DMS53 (cell line): Measurements from ENCODE around the gene HSD17B12.
"Not testable (repeated sequence)": the region's sequence is repeated elsewhere in the genome, so short reads cannot be mapped to it uniquely, and the experiment has no call there.

ENCODE experiments used
- DNase-seq: peaks from one replicate; lab custom pipeline; 2025; lab: John Stamatoyannopoulos, UW

HSD17B12 gene

DNA sequence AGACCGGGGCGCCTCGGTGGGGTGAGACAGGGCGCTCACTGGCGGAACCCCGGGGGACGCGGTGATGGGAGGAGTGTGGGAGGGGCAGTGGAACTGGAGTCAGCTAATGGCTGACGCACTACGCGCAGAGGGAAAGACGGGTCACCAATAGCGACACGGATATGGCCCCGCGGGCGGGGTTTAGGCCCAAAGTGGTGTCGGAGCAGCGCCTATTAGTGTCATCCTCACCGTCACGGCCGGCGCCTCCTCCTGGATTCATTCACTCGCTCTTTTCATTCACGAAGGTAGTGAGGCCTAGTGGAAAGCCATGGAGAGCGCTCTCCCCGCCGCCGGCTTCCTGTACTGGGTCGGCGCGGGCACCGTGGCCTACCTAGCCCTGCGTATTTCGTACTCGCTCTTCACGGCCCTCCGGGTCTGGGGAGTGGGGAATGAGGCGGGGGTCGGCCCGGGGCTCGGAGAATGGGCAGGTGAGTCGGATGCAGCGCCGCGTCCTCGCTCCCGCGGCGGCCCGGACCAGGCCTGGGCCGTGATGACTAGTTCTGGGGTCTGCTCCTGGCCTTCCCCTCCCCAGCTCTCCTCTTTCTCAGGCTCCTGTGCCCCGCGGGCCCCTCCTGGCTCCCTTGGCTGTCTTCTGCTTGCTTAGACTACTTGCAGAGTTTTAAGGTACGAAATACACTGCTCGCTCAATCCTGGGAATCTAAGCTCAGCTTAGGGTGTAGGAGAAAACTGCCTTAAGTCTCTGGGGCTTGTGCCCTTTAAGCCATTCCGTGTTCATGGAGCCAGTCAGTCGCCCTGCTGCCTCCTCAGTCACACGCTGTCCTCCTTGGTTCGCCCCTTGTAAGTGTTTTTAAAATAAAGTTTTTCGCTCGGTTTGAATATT lies at the start of gene HSD17B12:
Gene HSD17B12 (plus strand): TSS at position 218 of the 880 bp plus-strand sequence. CDS start 90 bp downstream, at position 308.
- peak; percentile 95 for DNase-seq

DNA sequence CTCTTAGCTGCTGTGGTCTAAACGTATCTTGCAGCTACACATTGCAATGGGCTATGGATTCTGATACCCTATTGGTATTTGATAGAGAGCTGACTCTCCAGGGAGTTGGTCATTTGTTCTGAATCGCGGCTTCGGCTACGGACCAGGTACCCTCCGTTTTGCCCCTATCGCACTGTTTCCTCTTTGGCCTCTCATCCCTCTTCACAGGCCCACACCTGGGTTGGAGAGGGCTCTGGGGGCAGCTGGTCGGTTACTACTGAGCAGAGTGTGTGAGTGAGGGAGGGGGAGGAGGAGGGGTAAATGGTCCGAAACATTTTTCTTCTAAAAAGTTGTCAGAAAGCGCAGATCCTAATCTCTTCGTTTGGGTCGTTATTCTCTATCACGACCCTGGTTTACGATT lies 48.8 kb upstream of the HSD17B12 start:
- DNase-seq, result no peak

- no peak for DNase-seq
Observed at GRCh38 chr11:43632181-43632580, 48.4 kb upstream of the HSD17B12 start.

DNA sequence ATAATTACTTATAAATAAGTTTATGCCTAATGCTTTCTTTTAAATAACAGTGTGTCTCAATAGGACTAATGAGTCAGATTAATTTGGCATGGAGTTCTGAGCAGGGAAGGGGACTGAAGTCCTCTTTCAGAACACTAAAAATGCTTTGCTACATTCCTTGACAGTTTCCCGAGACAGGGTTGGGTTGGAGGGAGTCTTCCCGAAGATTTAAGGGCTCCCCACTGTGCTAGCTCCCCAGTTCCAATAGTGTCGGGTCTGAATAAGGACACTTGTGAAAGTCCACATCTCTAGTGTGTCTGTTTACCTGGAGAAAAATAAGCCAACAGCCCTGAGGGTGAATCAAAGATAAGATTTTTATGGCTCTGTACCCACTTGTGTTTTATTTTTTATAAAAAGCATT lies 41.8 kb upstream of the HSD17B12 start:
- no peak for DNase-seq

DNA sequence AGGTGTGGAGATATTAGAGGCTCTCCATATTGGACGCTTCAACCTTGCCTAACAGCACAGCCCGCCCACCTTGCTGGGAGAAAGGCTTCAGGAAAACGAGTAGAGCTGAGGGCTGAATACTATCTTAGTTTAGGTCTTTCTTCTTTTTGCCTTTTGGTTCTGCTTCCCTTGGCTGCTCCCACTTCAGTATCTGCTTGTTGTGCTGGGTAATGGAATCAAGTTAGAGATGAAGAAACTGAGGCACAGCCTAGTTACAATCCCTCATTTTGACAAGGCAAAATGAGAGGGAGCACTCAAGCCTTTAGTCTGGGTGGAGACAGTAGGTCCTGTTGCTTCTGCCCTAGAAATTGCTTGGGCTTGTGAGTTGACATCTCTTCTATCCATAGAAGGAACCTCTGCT lies 41.3 kb upstream of the HSD17B12 start:
- no peak for DNase-seq

GRCh38 chr11:43639920-43640319 lies 40.6 kb upstream of the HSD17B12 start:
- no peak for DNase-seq

GRCh38 chr11:43643898-43644620 lies 36.5 kb upstream of the HSD17B12 start:
- peak; percentile 90 for DNase-seq

DNA sequence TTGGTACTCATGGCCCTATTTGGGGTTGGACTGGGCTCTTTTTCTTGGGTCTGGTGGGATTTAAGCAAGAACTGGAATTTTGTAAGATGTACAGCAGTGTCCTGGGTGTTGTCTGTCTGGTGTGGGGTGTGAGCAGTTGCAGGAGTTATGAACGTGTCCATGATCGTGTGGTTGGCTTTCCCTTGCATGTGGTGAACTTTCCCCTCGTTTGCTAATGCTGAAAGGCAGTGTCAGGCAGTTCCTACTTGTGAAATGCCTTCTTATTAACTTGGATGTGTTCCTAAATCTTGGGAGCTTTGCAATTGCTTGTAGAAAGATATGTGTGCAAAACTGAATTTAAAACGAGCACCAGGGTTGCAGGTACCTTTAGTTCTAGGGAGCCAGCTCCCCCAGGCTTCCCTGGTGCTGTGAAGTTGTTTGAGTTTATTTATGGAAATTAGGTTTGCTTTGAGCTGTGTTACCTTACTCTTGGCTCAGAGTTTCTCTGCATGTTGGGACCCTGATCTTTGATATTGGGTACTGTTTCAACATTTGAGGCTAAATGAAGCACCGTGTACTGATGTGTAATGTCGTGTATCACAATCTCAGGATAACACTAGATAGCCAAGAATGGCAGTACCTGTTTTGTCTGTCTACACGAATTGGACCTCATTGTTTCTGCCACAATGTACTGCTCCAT lies 35.8 kb upstream of the HSD17B12 start:
- DNase-seq, result peak; percentile 15

GRCh38 chr11:43646767-43647166 lies 33.8 kb upstream of the HSD17B12 start:
- no peak for DNase-seq

DNA sequence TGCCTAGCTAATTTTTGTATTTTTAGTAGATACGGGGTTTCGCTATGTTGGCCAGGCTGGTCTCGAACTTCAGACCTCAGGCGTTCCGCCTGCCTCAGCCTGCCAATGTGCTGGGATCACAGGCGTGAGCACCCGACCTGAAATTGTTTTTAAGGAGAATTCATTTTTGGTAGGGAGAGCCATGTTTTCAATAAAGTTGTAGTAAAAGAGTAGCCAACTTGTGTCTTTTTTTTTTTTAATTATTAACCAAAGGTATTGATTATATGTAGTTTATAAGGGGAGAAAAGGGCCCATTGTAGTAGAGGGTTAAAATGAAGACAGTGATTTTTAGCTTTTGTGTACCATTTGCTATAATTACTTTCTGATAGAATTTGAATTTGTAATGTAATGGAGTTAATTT lies 31.6 kb upstream of the HSD17B12 start:
- no peak for DNase-seq

DNA sequence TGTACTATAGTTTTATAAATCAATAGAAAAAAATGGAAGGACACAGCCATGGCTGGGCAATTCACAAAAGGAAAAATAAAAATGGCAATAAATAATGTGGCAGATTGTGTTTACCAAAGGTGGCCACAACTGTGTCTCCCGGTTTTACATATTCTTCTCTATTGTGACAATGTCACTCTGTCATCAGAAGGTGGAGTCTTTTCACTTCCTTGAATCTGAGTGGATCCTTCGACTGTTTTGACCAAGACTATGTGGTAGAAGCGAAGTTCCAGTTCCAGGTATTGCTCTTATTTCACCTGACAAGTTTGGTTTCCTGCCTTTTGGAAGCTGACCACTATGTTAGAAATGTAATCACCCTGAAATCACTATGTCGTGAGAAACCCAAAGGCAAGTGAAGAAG lies 31.0 kb upstream of the HSD17B12 start:
- no peak for DNase-seq

DNA sequence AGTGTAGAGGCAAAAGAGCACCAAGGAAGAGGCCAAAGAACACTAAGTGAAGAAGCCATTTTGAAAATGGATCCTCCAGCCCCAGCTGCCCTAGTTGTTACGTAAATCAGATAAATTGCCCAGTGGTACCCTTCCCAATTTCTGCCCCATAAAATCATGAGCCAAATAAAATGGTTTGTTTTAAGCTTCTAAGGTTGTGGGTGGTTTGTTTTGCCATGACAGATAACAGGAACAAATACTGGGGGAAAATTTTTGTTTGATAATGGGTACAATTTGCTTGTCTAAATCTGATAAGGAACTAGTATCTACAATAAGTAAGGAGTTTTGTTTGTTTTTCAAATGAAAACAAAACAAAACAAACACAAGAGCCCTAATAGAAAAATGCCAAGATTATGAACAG lies 30.6 kb upstream of the HSD17B12 start:
- no peak for DNase-seq

- DNase-seq, result not testable (repeated sequence)
Observed at GRCh38 chr11:43663018-43663417, 17.5 kb upstream of the HSD17B12 start.

- DNase-seq, result no peak
Observed at GRCh38 chr11:43664295-43664694, 16.2 kb upstream of the HSD17B12 start.

GRCh38 chr11:43671284-43671683 lies 9.3 kb upstream of the HSD17B12 start:
- DNase-seq, result not testable (repeated sequence)

GRCh38 chr11:43674560-43674959 lies 6.0 kb upstream of the HSD17B12 start:
- no peak for DNase-seq

- DNase-seq, result no peak
Observed at GRCh38 chr11:43676933-43677332, 3.6 kb upstream of the HSD17B12 start.

DNA sequence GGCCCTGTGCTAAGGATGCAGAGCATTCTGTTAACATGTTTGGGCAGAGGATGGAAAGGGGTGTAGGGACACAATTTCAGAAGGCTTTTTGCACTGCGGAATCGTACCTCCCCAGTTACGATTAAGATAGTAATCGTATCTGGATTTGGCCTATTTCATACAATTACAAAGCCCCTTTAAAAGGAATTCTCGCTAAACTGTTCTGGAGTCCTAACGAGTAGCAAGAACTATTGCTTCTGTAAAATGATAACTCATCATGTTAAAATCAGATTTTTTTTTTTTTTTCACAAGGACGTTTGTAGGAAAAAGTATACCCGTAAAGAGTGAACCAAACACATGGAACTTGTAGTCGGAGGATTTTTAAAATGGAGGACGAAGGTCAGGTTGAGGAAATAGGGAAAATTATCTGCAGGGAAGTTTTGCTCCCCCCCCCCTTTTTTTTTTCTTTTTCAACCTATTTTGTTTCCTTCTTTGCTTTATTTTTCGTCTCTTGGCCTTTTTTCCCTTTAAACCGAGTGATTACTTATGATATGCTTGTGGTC lies 934 bp downstream of the HSD17B12 start:
- DNase-seq, result peak; percentile 42

DNA sequence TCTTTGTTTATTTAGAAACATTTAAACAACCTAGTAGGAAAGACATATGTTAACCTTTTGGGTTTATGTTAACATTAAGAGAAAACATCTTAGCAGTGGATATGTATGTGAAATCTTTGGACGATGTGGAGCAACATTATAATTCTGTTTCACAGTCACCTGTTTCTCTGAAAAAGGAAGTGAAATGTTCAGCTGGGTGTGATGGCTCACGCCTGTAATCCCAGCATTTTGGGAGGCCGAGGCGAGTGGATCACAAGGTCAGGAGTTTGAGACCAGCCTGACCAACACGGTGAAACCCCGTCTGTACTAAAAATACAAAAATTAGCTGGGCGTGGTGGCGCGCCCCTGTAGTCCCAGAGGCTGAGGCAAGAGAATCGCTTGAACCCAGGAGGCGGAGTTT lies 1.5 kb downstream of the HSD17B12 start:
- DNase-seq, result not testable (repeated sequence)

- DNase-seq, result no peak
Observed at GRCh38 chr11:43685440-43685839, 4.9 kb downstream of the HSD17B12 start.

DNA sequence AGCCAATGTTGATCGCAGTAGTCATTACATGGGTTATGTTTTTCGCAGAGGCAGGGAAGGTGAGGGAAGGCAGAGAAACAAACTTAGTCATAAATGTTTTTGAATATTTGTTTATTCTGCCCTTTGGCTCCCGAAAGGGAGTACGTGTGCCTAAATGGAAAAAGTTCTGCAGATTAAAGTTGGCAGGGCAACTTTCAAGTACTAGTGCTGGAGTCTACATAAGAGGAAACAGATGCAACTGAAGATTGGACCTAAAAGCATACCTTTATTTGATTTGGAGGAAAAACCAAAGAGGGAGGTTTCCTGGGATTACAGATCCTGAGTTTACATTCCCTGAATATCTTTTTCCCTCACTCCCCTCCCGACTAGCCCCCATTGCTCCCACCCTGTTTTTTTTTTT lies 5.7 kb downstream of the HSD17B12 start:
- no peak for DNase-seq

DNA sequence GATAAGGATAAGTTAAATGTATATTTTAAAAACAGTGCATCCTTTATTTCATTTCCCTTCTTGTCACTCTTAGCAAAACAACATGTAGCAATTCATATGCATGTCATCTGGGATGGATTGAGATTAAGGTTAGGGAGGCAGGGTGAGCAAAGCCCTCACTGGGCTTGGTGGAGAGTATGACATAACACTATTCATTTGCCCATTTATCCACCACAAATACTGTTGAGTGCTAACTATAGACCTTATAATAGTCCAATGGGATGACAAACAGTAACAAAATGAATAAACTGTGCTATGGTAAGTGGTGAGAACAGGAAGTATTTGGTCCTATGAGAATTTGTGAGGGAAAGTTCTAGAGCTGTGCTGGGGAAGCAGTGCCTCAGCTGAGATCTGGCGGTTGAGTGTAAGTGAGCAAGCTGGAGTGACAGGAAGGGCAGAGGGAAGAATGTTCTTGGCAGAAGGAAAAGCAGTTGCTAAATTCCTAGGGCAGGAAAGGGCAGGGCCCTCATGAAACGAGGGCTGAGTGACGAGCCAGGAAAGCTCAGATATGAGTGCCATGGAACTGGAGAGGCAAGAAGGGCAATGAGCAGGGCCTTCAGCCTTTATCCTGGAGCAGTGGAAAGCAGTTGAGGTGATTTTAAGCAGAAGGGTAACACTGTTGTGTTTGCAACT lies 6.7 kb downstream of the HSD17B12 start:
- DNase-seq, result no peak
